ENCODE results near the gene ARHGAP6. TPM values are rescaled to one million over a fixed set of nuclear protein-coding genes. Genes with fewer than 3 reads are reported as not detected.

Gene ARHGAP6
- total and polyA plus RNA-seq, 2 of the 4 experiments (the other 2 are of a cell fraction), result 1.4 to 1.8 TPM

- no peaks in the 10 kb centered on the region for H3K9me1 ChIP-seq (ENCODE audit: insufficient read depth, low read length)
- H3K9ac ChIP-seq (ENCODE audit: low read depth, low read length), result no peak overlapping the region
- intact Hi-C loops (cut with micrococcal nuclease), result no loop called here
- in situ Hi-C loops (cut with MboI; ENCODE audit: low sequenced_read_pairs), result loop anchor here (5.0 to 10.0 kb wide), 2 partner anchors 381 to 1344 kb away; no protein-coding TSS in a partner anchor
- H3K4me2 ChIP-seq (ENCODE audit: low read depth, low read length), result no peak overlapping the region
- no peak overlapping the region for H4K8ac ChIP-seq (ENCODE audit: low read depth in 2 of 2, low read length in 2 of 2)
- H2AFZ ChIP-seq (replicated peaks; ENCODE audit: low read length, poor library complexity), result no peak overlapping the region
- H2BK15ac ChIP-seq (ENCODE audit: low read depth, low read length), result no peak overlapping the region
- no peaks in the 10 kb centered on the region for H4K20me1 ChIP-seq (ENCODE audit: insufficient read depth, low read length)
- no peak overlapping the region for H2AK5ac ChIP-seq (ENCODE audit: low read depth, low read length)
- no peak overlapping the region for H3K56ac ChIP-seq (ENCODE audit: extremely low read depth, insufficient read depth, low read length)
- ChIA-PET CTCF (no interaction called here), POLR2A (ENCODE audit: unreplicated experiment) (no interaction called here)
- H2BK20ac ChIP-seq (ENCODE audit: low read depth, low read length), result no peak overlapping the region
- DNase-seq, result no peak
- no peak for ATAC-seq (ENCODE audit: low read depth)
- H3K79me1 ChIP-seq (ENCODE audit: low read depth in 1 of 2, low read length in 2 of 2), result no peaks in the 10 kb centered on the region
- no peak overlapping the region for H2AK9ac ChIP-seq (replicated peaks; ENCODE audit: low read depth, low read length, poor library complexity)
- BruUV-seq (replicated peaks), result no TSS peak
- H3K36me3 ChIP-seq (ENCODE audit: control insufficient read depth, insufficient read depth, low read length), result no peaks in the 10 kb centered on the region
- no peak overlapping the region for H2BK120ac ChIP-seq (ENCODE audit: low read depth, low read length)
- H4K91ac ChIP-seq (ENCODE audit: insufficient read depth, low read depth, low read length), result no peak overlapping the region
- no peak overlapping the region for H3K27ac ChIP-seq (ENCODE audit: insufficient read depth, low read length)
- no peak overlapping the region for H3K4me3 ChIP-seq (ENCODE audit: insufficient read depth, low read depth, low read length)
- peaks cover 2% of the 10 kb centered on the region; the same call in 1 of the 2 replicates for H3K4me1 ChIP-seq (ENCODE audit: control insufficient read depth, insufficient read depth, low read length)
- H3K4ac ChIP-seq (ENCODE audit: low read depth, low read length), result no peak overlapping the region
- TF ChIP-seq CEBPB (IDR thresholded peaks at IDR 0.05; ENCODE audit: low read depth, low read length) (no peak), CTCF (conservative IDR thresholded peaks at IDR 0.05; ENCODE audit: low read depth, low read length) (no peak), NFE2L2 (IDR thresholded peaks at IDR 0.05; ENCODE audit: low read depth, low read length) (no peak), RAD21 (IDR thresholded peaks at IDR 0.05; ENCODE audit: low read length) (no peak), POLR2A (IDR thresholded peaks at IDR 0.05; ENCODE audit: low read depth, low read length) (no peak), MAFK (IDR thresholded peaks at IDR 0.05; ENCODE audit: low read depth, low read length) (no peak), RFX5 (IDR thresholded peaks at IDR 0.05; ENCODE audit: low read depth, low read length) (no peak), MAZ (IDR thresholded peaks at IDR 0.05; ENCODE audit: borderline replicate concordance, low read depth, low read length) (no peak), BHLHE40 (IDR thresholded peaks at IDR 0.05; ENCODE audit: low read depth, low read length) (no peak), SMC3 (IDR thresholded peaks at IDR 0.05; ENCODE audit: low read depth, low read length) (no peak), ELK1 (IDR thresholded peaks at IDR 0.05; ENCODE audit: borderline replicate concordance, low read depth, low read length) (no peak), FOS (IDR thresholded peaks at IDR 0.05; ENCODE audit: low read depth, low read length) (no peak), CHD1 (IDR thresholded peaks at IDR 0.05; ENCODE audit: low read depth, low read length) (no peak), MXI1 (IDR thresholded peaks at IDR 0.05; ENCODE audit: borderline replicate concordance, low read depth, low read length) (no peak), RCOR1 (IDR thresholded peaks at IDR 0.05; ENCODE audit: insufficient replicate concordance, low read length) (no peak)
- TF ChIP-seq, protein P1, sequence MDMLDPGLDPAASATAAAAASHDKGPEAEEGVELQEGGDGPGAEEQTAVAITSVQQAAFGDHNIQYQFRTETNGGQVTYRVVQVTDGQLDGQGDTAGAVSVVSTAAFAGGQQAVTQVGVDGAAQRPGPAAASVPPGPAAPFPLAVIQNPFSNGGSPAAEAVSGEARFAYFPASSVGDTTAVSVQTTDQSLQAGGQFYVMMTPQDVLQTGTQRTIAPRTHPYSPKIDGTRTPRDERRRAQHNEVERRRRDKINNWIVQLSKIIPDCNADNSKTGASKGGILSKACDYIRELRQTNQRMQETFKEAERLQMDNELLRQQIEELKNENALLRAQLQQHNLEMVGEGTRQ (IDR thresholded peaks at IDR 0.05; ENCODE audit: low read depth, low read length), result no peak
- no peak overlapping the region for H3K18ac ChIP-seq (ENCODE audit: low read depth, low read length)
- no peak overlapping the region; the same call in 1 of the 2 replicates for H4K5ac ChIP-seq (ENCODE audit: low read depth, low read length)
- no CpG with 5 or more reads among the region's 2 CpGs for WGBS, 2 experiments (ENCODE audit: extremely low coverage in 2 of 2, insufficient read length in 1 of 2)
- no peak overlapping the region for H2BK5ac ChIP-seq (ENCODE audit: low read depth, low read length, poor library complexity, severe bottlenecking)
- H3K14ac ChIP-seq (replicated peaks; ENCODE audit: low read depth, low read length), result no peak overlapping the region
- dilution Hi-C loops (cut with HindIII; ENCODE audit: low sequenced_read_pairs, unreplicated experiment), result no loop called here
- no peaks in the 10 kb centered on the region for H3K27me3 ChIP-seq (ENCODE audit: control insufficient read depth, insufficient read depth, low read length)
- H3K9me3 ChIP-seq (ENCODE audit: control insufficient read depth, insufficient read depth, low read length), result no peaks in the 10 kb centered on the region
- H3K23ac ChIP-seq (ENCODE audit: low read depth, low read length), result no peak overlapping the region
Measured at GRCh38 chrX:11528623-11529022, 137.1 kb downstream of the ARHGAP6 start.
